Measurements from ENCODE around the gene IPO9. TPM values are rescaled to one million over a fixed set of nuclear protein-coding genes. Genes with fewer than 3 reads are reported as not detected.
"Not testable (repeated sequence)": the region's sequence is repeated elsewhere in the genome, so short reads cannot be mapped to it uniquely, and the experiment has no call there.

Gene IPO9
- total RNA-seq, 1 donor from 2014 or later, result 50.2 TPM

- no peak overlapping the region for H3K27ac ChIP-seq (ENCODE audit: low read depth, low read length)
- DNase-seq (ENCODE audit: low read depth) (no peak), FAIRE-seq (no peak)
- H2AFZ ChIP-seq (ENCODE audit: low read depth, low read length), result no peak overlapping the region
- peaks cover 97% of the 10 kb centered on the region for H3K79me2 ChIP-seq (ENCODE audit: insufficient read depth, low read length)
- no peak overlapping the region for H3K9ac ChIP-seq (ENCODE audit: low read length)
- H3K4me2 ChIP-seq (ENCODE audit: low read length), result no peak overlapping the region
- H3K36me3 ChIP-seq (ENCODE audit: insufficient read depth, low read length), result peaks cover 6% of the 10 kb centered on the region
- no peaks in the 10 kb centered on the region for H3K4me1 ChIP-seq (ENCODE audit: insufficient read depth, low read length)
- H3K27ac Mint-ChIP-seq (ENCODE audit: unreplicated experiment), result no peak overlapping the region
- no peaks in the 10 kb centered on the region for H3K36me3 Mint-ChIP-seq (ENCODE audit: low read depth, unreplicated experiment)
- H3K9me3 ChIP-seq (ENCODE audit: insufficient read depth, low read depth, low read length), result no peaks in the 10 kb centered on the region
- no peaks in the 10 kb centered on the region for H3K9me3 Mint-ChIP-seq (ENCODE audit: unreplicated experiment)
- TF ChIP-seq CTCF (IDR thresholded peaks at IDR 0.05; ENCODE audit: insufficient read depth, low read depth, low read length), result no peak
- TF ChIP-seq EZH2 (IDR thresholded peaks at IDR 0.05; ENCODE audit: insufficient read depth, low read length), result no peak
- no peak overlapping the region for H3K4me3 ChIP-seq (ENCODE audit: insufficient read depth, low read depth, low read length)
- no peaks in the 10 kb centered on the region for H3K27me3 ChIP-seq (ENCODE audit: insufficient read depth, low read length)
- H3K4me1 Mint-ChIP-seq (ENCODE audit: low read depth, unreplicated experiment), result peaks cover 5% of the 10 kb centered on the region
- no peaks in the 10 kb centered on the region for H3K27me3 Mint-ChIP-seq (ENCODE audit: low read depth, unreplicated experiment)
- peaks cover 76% of the 10 kb centered on the region for H4K20me1 ChIP-seq (ENCODE audit: insufficient read depth, low read length)
- H3K4me3 Mint-ChIP-seq (ENCODE audit: unreplicated experiment), result no peak overlapping the region
These were observed 9.4 kb downstream of the IPO9 start for GRCh38 chr1:201838381-201838780.

GRCh38 chr1:201839089-201839488 lies 10.1 kb downstream of the IPO9 start:
- DNase-seq (ENCODE audit: low read depth); H3K4me2 ChIP-seq (ENCODE audit: low read length); H3K27ac Mint-ChIP-seq (ENCODE audit: unreplicated experiment); H3K9ac ChIP-seq (ENCODE audit: low read length); H3K9me3 Mint-ChIP-seq (ENCODE audit: unreplicated experiment); H3K27me3 ChIP-seq (ENCODE audit: insufficient read depth, low read length); H3K36me3 ChIP-seq (ENCODE audit: insufficient read depth, low read length); FAIRE-seq; H3K4me3 ChIP-seq (ENCODE audit: insufficient read depth, low read depth, low read length); H3K4me3 Mint-ChIP-seq (ENCODE audit: unreplicated experiment); H3K4me1 ChIP-seq (ENCODE audit: insufficient read depth, low read length); H2AFZ ChIP-seq (ENCODE audit: low read depth, low read length); H3K27ac ChIP-seq (ENCODE audit: low read depth, low read length); H3K4me1 Mint-ChIP-seq (ENCODE audit: low read depth, unreplicated experiment); H3K27me3 Mint-ChIP-seq (ENCODE audit: low read depth, unreplicated experiment); H3K9me3 ChIP-seq (ENCODE audit: insufficient read depth, low read depth, low read length); H3K36me3 Mint-ChIP-seq (ENCODE audit: low read depth, unreplicated experiment): not testable (repeated sequence)
- H4K20me1 ChIP-seq (ENCODE audit: insufficient read depth, low read length), result peaks cover 71% of the 10 kb centered on the region
- peaks cover 97% of the 10 kb centered on the region for H3K79me2 ChIP-seq (ENCODE audit: insufficient read depth, low read length)

- Mint-ChIP-seq H3K36me3 (ENCODE audit: low read depth, unreplicated experiment) (no peaks in the 10 kb centered on the region), H3K27me3 (ENCODE audit: low read depth, unreplicated experiment) (no peaks in the 10 kb centered on the region), H3K27ac (ENCODE audit: unreplicated experiment) (no peak overlapping the region), H3K4me3 (ENCODE audit: unreplicated experiment) (no peak overlapping the region), H3K9me3 (ENCODE audit: unreplicated experiment) (no peaks in the 10 kb centered on the region), H3K4me1 (ENCODE audit: low read depth, unreplicated experiment) (peaks cover 5% of the 10 kb centered on the region)
- FAIRE-seq, result no peak
- peaks cover 97% of the 10 kb centered on the region for H3K79me2 ChIP-seq (ENCODE audit: insufficient read depth, low read length)
- peaks cover 63% of the 10 kb centered on the region for H4K20me1 ChIP-seq (ENCODE audit: insufficient read depth, low read length)
- DNase-seq (ENCODE audit: low read depth), result no peak
- H3K4me2 ChIP-seq (ENCODE audit: low read length), result no peak overlapping the region
- TF ChIP-seq CTCF (IDR thresholded peaks at IDR 0.05; ENCODE audit: insufficient read depth, low read depth, low read length), result no peak
- H3K27ac ChIP-seq (ENCODE audit: low read depth, low read length), result no peak overlapping the region
- no peaks in the 10 kb centered on the region for H3K9me3 ChIP-seq (ENCODE audit: insufficient read depth, low read depth, low read length)
- H3K4me3 ChIP-seq (ENCODE audit: insufficient read depth, low read depth, low read length), result no peak overlapping the region
- peaks cover 6% of the 10 kb centered on the region for H3K36me3 ChIP-seq (ENCODE audit: insufficient read depth, low read length)
- H3K4me1 ChIP-seq (ENCODE audit: insufficient read depth, low read length), result peaks cover under 1% of the 10 kb centered on the region
- H3K9ac ChIP-seq (ENCODE audit: low read length), result no peak overlapping the region
- no peak overlapping the region for H2AFZ ChIP-seq (ENCODE audit: low read depth, low read length)
- no peaks in the 10 kb centered on the region for H3K27me3 ChIP-seq (ENCODE audit: insufficient read depth, low read length)
These were observed 11.1 kb downstream of the IPO9 start for GRCh38 chr1:201840055-201840454.

Data from astrocyte (in vitro differentiated cells and primary cell).